Activated T-cell treated with anti-CD3 and anti-CD28 coated beads, Interleukin-2, amount 50 U/mL, for 72 hours (primary cell): Measurements from ENCODE around the gene SLC26A1. TPM values are rescaled to one million over a fixed set of nuclear protein-coding genes. Genes with fewer than 3 reads are reported as not detected.

Source experiments
- ATAC-seq, 2 donors: fragments of 150-1000 bp; cut with Tn5 transposase; replicated peaks in 1 of 2; 2 replicates each; pipeline ENCODE4 v1.10.0; 2021; ENCODE audit warnings: moderate library complexity in 2 of 2, mild to moderate bottlenecking in 1 of 2
- DNase-seq, 2 donors: peaks; one replicate each; pipeline ENCODE4 v3.0.0; 2021 to 2022; ENCODE audit warnings: mixed read lengths in 1 of 2
- H3K27ac Mint-ChIP-seq: one replicate; pipeline ENCODE4 v1.8.0; 2022; ENCODE audit warnings: mild to moderate bottlenecking, moderate library complexity, mixed read lengths
- H3K27me3 Mint-ChIP-seq: one replicate; pipeline ENCODE4 v1.8.0; 2022; ENCODE audit warnings: low read depth, mixed read lengths
- H3K36me3 Mint-ChIP-seq, 2 donors: one replicate each; pipeline ENCODE4 v1.8.0; 2022; ENCODE audit warnings: mixed read lengths in 2 of 2, mild to moderate bottlenecking in 1 of 2; ENCODE audit not compliant: insufficient read depth in 2 of 2
- H3K4me1 Mint-ChIP-seq: one replicate; pipeline ENCODE4 v1.8.0; 2022; ENCODE audit warnings: low read depth, mixed read lengths
- H3K4me3 Mint-ChIP-seq, 2 donors: one replicate each; pipeline ENCODE4 v1.8.0; 2022; ENCODE audit warnings: mild to moderate bottlenecking in 2 of 2, mixed read lengths in 2 of 2, moderate library complexity in 2 of 2
- H3K9me3 Mint-ChIP-seq, 2 donors: one replicate each; pipeline ENCODE4 v1.8.0; 2022; ENCODE audit warnings: mixed read lengths in 2 of 2
- total RNA-seq, 2 donors: library from RNA; stranded (reverse); gene quantifications; one replicate each; pipeline ENCODE4 v1.2.3, GENCODE V29; 2022

Gene SLC26A1
- total RNA-seq, 2 donors from 2014 or later: not detected

DNA sequence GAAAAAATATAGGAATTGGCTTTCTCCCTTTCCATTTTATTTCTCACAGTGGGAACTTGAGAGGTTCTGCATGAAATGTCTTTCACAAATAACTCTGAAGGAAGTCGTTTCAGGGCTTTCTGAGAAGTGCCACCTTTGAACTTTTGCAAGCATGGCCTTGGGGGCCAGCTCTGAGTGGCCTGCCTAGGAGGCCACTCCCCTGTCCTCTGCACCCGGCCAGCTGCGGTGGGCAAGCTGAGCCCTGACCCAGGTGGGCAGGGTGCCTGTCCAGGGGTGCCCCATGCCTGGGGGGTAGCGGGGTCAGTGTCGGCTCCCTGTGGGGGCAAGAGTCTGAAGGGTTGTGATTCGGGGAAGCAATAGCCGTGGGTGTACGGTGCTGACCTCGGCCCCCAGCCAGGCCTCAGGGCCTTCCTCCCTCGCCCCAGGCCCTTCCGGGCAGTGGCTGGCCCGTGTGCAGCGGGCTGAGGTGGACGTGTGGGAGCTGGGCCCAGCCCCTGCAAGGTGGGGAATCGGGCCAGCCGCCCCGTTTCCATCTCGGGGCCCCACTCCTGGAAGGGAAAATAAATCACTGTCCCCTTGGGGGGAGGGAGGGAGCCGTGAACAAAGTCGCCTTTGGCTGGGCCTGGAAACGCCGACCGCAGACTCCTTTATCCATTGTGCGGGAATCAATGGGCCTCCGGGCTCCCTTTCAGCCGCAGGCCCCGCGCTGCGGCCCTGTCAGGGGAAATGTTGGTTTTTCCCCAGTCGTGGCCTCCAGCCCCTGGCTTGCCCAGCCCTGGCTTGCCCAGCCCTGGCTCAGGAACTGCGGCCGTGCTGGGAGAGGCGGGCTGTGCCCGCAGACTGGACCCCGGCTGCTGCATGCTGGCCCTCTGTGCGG, 21.3 kb upstream of the SLC26A1 start:
- H3K4me3 Mint-ChIP-seq: no peak overlapping the region
- no peaks in the 10 kb centered on the region for H3K36me3 Mint-ChIP-seq
- no peaks in the 10 kb centered on the region for H3K27me3 Mint-ChIP-seq
- no peaks in the 10 kb centered on the region for H3K9me3 Mint-ChIP-seq
- no peak overlapping the region for H3K27ac Mint-ChIP-seq
- ATAC-seq: no peak
- DNase-seq: no peak
- H3K4me1 Mint-ChIP-seq: peaks cover 6% of the 10 kb centered on the region

DNA sequence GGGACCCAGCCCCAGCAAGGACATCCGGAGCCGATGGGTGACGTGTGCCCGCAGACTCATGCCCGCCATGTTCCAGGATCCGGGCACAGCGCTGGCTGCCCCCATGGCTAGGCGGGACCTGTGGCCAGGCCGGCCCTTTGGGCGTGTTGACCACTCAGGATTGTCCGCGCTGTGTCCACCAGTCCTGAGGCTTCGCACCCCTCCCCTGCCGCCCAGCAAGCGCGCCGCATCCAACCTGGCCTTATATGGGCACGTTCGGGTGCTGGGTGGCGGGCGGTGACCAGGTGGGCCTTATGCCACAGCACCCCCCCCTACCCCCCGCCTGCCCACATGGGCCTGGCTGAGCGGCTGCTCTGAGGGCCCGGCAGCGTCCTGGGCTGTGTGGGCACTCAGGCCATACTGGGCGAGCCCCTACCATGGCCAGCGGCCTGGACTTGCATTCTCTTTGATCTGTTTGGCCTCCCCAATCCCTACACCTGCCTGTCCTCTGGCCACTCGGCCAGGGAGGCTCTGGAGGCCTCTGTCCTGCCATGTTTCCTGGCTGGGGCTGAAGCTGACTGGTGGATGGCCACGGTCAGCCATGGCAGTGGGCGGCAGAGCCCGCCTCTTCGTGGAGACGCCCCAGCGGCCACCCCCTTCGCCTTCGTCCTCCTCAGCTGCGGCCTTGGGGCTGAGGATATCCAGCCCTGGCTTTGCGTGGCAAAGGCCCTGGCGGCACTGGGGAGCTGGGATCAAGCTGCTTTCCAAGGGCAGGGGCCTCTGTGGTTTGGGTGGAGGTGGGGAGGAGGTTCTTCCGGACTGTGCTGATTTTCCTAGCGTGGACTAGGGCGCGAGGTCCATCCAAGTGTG, 20.2 kb upstream of the SLC26A1 start:
- no peak for DNase-seq
- no peak for ATAC-seq
- peak overlapping the region; percentile 37 to 44 for H3K4me3 Mint-ChIP-seq
- no peaks in the 10 kb centered on the region for H3K9me3 Mint-ChIP-seq
- H3K27ac Mint-ChIP-seq: no peak overlapping the region
- peaks cover 13% of the 10 kb centered on the region for H3K4me1 Mint-ChIP-seq
- no peaks in the 10 kb centered on the region for H3K36me3 Mint-ChIP-seq
- peaks cover 9% of the 10 kb centered on the region for H3K27me3 Mint-ChIP-seq

DNA sequence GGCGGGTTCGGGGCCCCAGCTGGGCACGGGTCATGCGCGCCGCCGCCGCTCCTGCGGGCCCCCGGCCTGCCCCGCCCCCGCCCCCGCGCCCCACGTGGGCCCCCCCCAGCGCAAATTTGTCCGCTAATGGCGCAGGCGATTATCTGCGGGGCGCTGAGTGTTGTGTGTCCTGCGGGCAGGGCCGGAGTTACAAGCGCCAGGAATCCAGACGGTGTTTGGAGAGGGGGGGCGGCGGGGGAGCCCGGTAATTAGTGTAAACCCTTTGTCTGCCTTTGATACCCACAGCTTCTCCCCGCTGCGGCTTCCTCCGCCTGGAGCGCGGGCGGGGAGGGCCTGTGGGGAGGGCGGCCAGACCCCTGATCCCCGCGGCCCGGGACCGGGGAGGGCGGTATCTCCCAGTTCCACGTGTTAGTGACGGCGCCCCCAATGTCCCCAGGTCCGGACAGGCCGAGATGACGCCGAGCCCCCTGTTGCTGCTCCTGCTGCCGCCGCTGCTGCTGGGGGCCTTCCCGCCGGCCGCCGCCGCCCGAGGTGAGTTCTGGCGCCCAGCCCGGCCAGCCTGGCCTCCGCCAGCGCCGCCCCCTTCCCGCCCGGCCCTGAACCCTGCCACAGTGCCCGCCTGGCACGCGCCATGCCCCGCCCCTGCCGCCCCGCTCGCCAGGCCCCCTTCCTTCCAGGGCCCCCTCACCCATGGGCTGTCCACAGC, 19.0 kb upstream of the SLC26A1 start:
- no peaks in the 10 kb centered on the region for H3K36me3 Mint-ChIP-seq
- H3K27ac Mint-ChIP-seq: no peak overlapping the region
- DNase-seq (peak; percentile 30 to 34), ATAC-seq (no peak)
- H3K4me3 Mint-ChIP-seq: peak overlapping the region; percentile 49 to 70
- no peaks in the 10 kb centered on the region for H3K9me3 Mint-ChIP-seq
- peaks cover 21% of the 10 kb centered on the region for H3K27me3 Mint-ChIP-seq
- H3K4me1 Mint-ChIP-seq: peaks cover 13% of the 10 kb centered on the region

DNA sequence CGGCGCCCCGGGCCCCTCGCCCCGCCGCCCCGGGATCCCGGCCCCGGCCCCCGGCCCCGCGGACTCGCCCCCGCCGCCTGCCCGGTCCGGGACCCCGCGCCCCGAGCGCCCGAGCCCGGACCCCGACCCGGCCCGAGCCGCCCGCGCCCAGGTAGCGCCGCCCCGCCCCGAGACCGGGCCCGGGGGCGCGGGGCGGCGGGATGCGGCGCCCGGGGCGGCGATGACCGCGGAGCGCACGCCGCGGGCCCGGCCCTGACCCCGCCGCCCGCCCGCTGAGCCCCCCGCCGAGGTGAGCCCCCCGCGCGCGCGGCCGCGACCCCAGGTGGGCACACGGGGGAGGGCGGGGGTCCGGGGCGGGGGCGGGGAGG, 18.4 kb upstream of the SLC26A1 start:
- peaks cover 0 to 3% of the 10 kb centered on the region in 2 donors for H3K9me3 Mint-ChIP-seq
- no peaks in the 10 kb centered on the region for H3K36me3 Mint-ChIP-seq
- no peak for DNase-seq
- peaks cover 27% of the 10 kb centered on the region for H3K27me3 Mint-ChIP-seq
- H3K4me1 Mint-ChIP-seq: peaks cover 13% of the 10 kb centered on the region
- no peak for ATAC-seq
- no peak overlapping the region for H3K27ac Mint-ChIP-seq
- H3K4me3 Mint-ChIP-seq: peak overlapping the region in 1 of 2 donors; percentile 42

DNA sequence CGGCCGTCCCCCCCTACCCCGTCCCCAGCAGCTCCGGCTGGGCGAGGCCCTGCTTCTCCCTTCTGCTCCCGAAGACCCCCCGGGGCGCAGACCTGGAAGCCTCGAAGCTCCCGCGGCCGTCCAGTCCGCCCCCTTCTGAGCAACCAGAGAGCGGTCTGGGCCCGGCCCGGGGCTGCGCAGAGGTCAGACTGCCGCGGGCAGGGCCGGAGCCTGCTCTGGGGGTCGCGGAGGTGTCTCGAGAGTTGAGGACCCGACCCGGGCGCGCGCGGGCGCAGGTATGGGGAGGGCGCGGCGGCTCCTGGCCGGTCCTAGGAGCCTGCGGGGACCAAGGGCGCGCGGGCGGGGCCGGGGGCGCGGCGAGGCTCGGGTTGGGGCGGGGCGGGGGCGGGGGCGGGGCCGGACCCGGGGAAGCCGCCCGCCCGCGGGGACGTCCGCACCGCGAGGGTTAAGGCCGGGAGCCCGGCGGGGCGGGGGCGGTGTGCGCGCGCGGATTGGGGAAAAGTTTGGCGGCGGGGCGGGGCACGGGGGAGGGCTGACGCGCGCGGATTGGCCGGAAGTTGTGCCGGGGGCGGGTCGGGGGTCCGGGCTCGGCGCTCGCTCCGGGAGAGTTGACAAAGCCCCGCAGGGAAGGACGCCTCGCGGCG, 17.9 kb upstream of the SLC26A1 start, which contains the start of gene FGFRL1:
Gene FGFRL1, plus strand, starts transcription at position 605 of the 644 bp plus-strand sequence. CDS start 860 bp downstream, outside the sequence.
- H3K4me1 Mint-ChIP-seq: peaks cover 13% of the 10 kb centered on the region
- peaks cover 0 to 3% of the 10 kb centered on the region in 2 donors for H3K9me3 Mint-ChIP-seq
- DNase-seq (peak; percentile 95 to 96), ATAC-seq (peak; percentile 62 to 68)
- no peaks in the 10 kb centered on the region for H3K36me3 Mint-ChIP-seq
- peaks cover 28% of the 10 kb centered on the region for H3K27me3 Mint-ChIP-seq
- H3K27ac Mint-ChIP-seq: peak within 1 kb of the TSS; percentile 61
- peak within 1 kb of the TSS; percentile 84 to 91 for H3K4me3 Mint-ChIP-seq

GRCh38 chr4:1010395-1011021, 17.3 kb upstream of the SLC26A1 start:
- Mint-ChIP-seq H3K36me3 (no peaks in the 10 kb centered on the region), H3K4me3 (peak overlapping the region; percentile 84 to 91), H3K27me3 (peaks cover 28% of the 10 kb centered on the region), H3K4me1 (peaks cover 13% of the 10 kb centered on the region), H3K9me3 (peaks cover 0 to 3% of the 10 kb centered on the region in 2 donors), H3K27ac (peak overlapping the region; percentile 61)
- peak; percentile 67 to 71 for ATAC-seq
- peak; percentile 83 to 90 for DNase-seq

- ATAC-seq (peak; percentile 53), DNase-seq (peak; percentile 77 to 84)
- Mint-ChIP-seq H3K27ac (no peak overlapping the region), H3K4me1 (peaks cover 13% of the 10 kb centered on the region), H3K4me3 (peak overlapping the region; percentile 84 to 91), H3K27me3 (peaks cover 28% of the 10 kb centered on the region), H3K36me3 (no peaks in the 10 kb centered on the region), H3K9me3 (peaks cover 0 to 3% of the 10 kb centered on the region in 2 donors)
These were observed 16.6 kb upstream of the SLC26A1 start for GRCh38 chr4:1009542-1010394.

DNA sequence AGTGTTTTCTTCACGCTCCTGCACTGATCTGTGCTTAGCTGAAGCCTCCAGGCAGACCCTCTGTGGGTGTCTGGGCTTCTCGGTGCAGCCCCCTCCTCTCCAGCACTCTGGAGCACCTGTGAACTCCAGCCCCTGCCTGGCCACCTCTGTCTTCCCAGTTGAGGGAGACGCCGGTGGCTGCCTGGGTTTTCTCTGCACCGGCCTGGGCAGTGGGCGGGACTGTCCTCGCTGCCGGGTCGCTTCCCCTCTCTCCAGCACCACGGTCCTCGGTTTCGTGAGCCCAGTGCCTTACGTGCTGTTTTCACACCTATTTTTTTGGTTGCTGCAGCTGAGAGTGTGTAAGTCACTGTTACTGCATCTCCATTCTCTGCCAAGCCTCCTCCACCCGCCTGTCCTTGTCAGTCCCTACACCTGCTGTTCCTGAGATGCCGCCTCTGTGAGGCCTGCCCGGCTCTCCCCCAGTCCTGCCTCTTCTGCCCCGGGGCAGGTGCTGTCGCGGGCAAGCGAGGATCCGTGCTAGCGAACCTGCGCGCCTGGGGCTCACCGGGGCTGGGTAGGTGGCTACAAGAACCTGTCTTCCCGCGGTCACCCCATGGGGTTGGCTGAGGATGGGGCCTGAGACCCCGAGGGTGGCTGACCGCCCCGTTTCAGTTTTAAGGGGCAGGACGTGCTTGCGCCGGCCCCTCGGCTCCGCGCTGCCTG, 15.8 kb upstream of the SLC26A1 start:
- Mint-ChIP-seq H3K4me3 (peak overlapping the region; percentile 77 to 82), H3K27me3 (peaks cover 28% of the 10 kb centered on the region), H3K4me1 (peaks cover 13% of the 10 kb centered on the region), H3K36me3 (no peaks in the 10 kb centered on the region), H3K9me3 (peaks cover 0 to 3% of the 10 kb centered on the region in 2 donors), H3K27ac (no peak overlapping the region)
- no peak for ATAC-seq
- DNase-seq: peak; percentile 40 to 42

- H3K36me3 Mint-ChIP-seq: no peaks in the 10 kb centered on the region
- peaks cover 0 to 3% of the 10 kb centered on the region in 2 donors for H3K9me3 Mint-ChIP-seq
- H3K27ac Mint-ChIP-seq: no peak overlapping the region
- no peak overlapping the region for H3K4me3 Mint-ChIP-seq
- H3K4me1 Mint-ChIP-seq: peaks cover 13% of the 10 kb centered on the region
- peaks cover 28% of the 10 kb centered on the region for H3K27me3 Mint-ChIP-seq
- DNase-seq (no peak), ATAC-seq (no peak)
These were observed 13.7 kb upstream of the SLC26A1 start for GRCh38 chr4:1006856-1007255.

GRCh38 chr4:1004557-1005485, 11.6 kb upstream of the SLC26A1 start:
- Mint-ChIP-seq H3K4me1 (peaks cover 6% of the 10 kb centered on the region), H3K9me3 (peaks cover 0 to 3% of the 10 kb centered on the region in 2 donors), H3K27ac (no peak overlapping the region), H3K36me3 (no peaks in the 10 kb centered on the region), H3K4me3 (no peak overlapping the region), H3K27me3 (peaks cover 28% of the 10 kb centered on the region)
- DNase-seq (no peak), ATAC-seq (no peak)
